ENCODE measurements around the gene SORCS2.

DNA sequence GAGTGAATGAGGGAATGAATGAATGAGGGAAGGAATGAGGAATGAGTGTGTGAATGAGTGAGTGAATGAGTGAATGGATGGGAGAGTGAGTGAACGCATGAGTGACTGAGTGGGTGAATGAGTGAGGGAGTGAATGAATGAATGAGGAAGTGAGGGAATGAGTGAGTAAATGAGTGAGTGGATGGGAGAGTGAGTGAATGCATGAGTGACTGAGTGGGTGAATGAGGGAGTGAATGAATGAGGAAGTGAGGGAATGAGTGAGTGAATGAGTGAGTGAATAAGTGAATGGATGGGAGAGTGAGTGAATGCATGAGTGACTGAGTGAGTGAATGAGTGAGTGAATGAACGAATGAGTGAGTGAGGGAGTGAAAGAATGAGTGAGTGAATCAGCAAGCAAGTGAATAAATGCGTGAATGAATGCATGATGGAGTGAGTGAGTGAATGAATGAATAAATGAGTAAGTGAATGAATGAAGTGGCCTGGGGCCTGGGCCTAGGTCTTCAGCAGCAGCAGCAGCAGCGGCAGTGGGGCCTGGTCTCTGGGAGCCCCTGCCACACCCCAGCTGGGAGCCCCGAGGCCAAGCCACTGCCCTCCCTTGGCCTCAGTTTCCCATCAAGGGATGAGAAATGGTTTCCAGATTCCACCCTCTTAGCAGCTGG lies 258.6 kb downstream of the SORCS2 start:
- TF ChIP-seq, protein P1, sequence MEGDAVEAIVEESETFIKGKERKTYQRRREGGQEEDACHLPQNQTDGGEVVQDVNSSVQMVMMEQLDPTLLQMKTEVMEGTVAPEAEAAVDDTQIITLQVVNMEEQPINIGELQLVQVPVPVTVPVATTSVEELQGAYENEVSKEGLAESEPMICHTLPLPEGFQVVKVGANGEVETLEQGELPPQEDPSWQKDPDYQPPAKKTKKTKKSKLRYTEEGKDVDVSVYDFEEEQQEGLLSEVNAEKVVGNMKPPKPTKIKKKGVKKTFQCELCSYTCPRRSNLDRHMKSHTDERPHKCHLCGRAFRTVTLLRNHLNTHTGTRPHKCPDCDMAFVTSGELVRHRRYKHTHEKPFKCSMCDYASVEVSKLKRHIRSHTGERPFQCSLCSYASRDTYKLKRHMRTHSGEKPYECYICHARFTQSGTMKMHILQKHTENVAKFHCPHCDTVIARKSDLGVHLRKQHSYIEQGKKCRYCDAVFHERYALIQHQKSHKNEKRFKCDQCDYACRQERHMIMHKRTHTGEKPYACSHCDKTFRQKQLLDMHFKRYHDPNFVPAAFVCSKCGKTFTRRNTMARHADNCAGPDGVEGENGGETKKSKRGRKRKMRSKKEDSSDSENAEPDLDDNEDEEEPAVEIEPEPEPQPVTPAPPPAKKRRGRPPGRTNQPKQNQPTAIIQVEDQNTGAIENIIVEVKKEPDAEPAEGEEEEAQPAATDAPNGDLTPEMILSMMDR (IDR thresholded peaks at IDR 0.05; ENCODE audit: low read length), result no peak
- no peak for TF ChIP-seq EZH2 (IDR thresholded peaks at IDR 0.05; ENCODE audit: borderline replicate concordance, low read length)

Data from OCI-LY1 (cell line).